ENCODE data around the gene KLC1. TPM values are rescaled to one million over a fixed set of nuclear protein-coding genes. Genes with fewer than 3 reads are reported as not detected.
A peak's percentile ranks its signal among the peaks of the same experiment; 100 is the strongest.
"Not testable (repeated sequence)": the region's sequence is repeated elsewhere in the genome, so short reads cannot be mapped to it uniquely, and the experiment has no call there.

Gene KLC1
- total RNA-seq, 5 donors from 2014 or later (not counting 1 experiment from before 2014, with no cell fraction given) = 177 to 241 (median 219) TPM

DNA sequence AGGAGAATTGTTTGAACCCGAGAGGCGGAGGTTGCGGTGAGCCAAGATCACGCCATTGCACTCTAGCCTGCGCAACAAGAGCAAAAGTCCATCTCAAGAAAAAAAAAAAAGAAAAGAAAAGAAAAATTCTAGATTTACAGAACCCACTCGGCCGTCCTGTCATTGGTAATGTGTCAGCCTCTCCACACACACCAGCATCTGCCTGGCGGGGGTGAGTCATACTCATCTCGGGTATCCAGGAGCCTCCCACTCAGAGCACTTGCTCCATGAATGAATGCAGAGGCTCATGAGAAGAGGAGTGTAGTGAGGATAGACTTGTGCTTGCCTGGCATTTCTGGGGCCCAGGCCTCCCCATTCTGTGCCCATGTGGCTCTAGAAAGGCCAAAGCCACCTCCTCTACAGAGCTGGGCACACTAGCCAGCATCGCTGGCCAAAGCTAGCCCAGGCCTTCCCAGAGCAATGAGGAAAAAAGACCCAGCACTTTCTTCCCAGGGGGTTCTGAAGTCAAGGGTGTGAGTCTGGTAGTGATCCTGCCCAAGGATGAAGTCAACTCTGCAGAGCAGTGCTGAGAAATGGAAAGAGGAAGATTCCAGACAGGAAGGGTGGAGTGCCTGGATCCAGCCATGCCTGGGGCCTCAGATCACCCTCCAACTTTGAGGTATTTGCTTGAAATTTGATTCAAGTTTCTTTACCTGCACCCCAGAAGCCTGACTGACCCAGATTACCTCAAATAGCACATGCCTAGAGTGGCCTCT lies 31.2 kb upstream of the KLC1 start:
- Mint-ChIP-seq H3K27ac (no peak overlapping the region), H3K9me3 (no peaks in the 10 kb centered on the region), H3K27me3 (no peaks in the 10 kb centered on the region), H3K4me3 (no peak overlapping the region), H3K4me1 (peaks cover 0 to 5% (median 3%) of the 10 kb centered on the region in 3 donors), H3K36me3 (no peaks in the 10 kb centered on the region)
- H3K36me3 ChIP-seq (ENCODE audit: control insufficient read depth in 2 of 2, extremely low read depth in 1 of 2, insufficient read depth in 1 of 2, low read length in 1 of 2) = no peaks in the 10 kb centered on the region
- ChIA-PET CTCF (no interaction called here), POLR2A (no interaction called here)
- no peak for DNase-seq
- no peaks in the 10 kb centered on the region for H3K27me3 ChIP-seq (replicated peaks in 1 of 2; ENCODE audit: control insufficient read depth in 2 of 2, extremely low read depth in 1 of 2, insufficient read depth in 2 of 2, low read length in 1 of 2)
- no peaks in the 10 kb centered on the region for H3K9me3 ChIP-seq
- no peak for ATAC-seq (replicated peaks in 1 of 4)
- no peak overlapping the region for H3K27ac ChIP-seq (ENCODE audit: low read length)
- H3K4me3 ChIP-seq (ENCODE audit: control insufficient read depth in 1 of 2, extremely low read depth in 1 of 2, low read length in 1 of 2) = no peak overlapping the region
- H3K4me1 ChIP-seq (ENCODE audit: control insufficient read depth in 1 of 2, extremely low read depth in 1 of 2, insufficient read depth in 2 of 2, low read length in 2 of 2) = peaks cover 0 to 8% of the 10 kb centered on the region in 2 experiments
- no CpG with 5 or more reads among the region's 10 CpGs for WGBS (ENCODE audit: insufficient coverage)

DNA sequence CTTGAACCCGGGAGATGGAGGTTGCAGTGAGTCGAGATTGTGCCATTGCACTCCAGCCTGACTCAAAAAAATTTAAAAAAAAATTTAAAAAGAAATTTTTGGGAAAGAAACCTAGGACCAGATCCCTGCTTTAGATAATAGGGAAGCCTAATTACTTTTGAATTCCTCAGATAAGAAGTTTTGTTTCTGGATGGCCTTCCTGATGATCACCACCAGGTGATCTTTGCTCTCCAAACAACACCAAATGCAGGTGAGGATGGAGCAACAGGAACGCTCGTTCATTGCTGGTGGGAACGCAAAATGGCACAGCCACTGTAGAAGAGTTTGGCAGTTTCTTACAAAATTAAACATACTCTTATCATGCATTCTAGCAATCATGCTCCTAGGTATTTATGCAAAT lies 28.5 kb upstream of the KLC1 start:
- Mint-ChIP-seq H3K27ac (no peak overlapping the region), H3K4me1 (no peaks in the 10 kb centered on the region), H3K4me3 (no peak overlapping the region), H3K36me3 (no peaks in the 10 kb centered on the region), H3K27me3 (no peaks in the 10 kb centered on the region), H3K9me3 (no peaks in the 10 kb centered on the region)
- WGBS (ENCODE audit: insufficient coverage) = 89% methylated on average over 2 of the region's 5 CpGs
- no peak for ATAC-seq (replicated peaks in 1 of 4)
- Histone ChIP-seq H3K27me3 (replicated peaks in 1 of 2; ENCODE audit: control insufficient read depth in 2 of 2, extremely low read depth in 1 of 2, insufficient read depth in 2 of 2, low read length in 1 of 2) (no peaks in the 10 kb centered on the region), H3K4me1 (ENCODE audit: control insufficient read depth in 1 of 2, extremely low read depth in 1 of 2, insufficient read depth in 2 of 2, low read length in 2 of 2) (no peaks in the 10 kb centered on the region), H3K4me3 (ENCODE audit: control insufficient read depth in 1 of 2, extremely low read depth in 1 of 2, low read length in 1 of 2) (no peak overlapping the region), H3K9me3 (no peaks in the 10 kb centered on the region), H3K36me3 (ENCODE audit: control insufficient read depth in 2 of 2, extremely low read depth in 1 of 2, insufficient read depth in 1 of 2, low read length in 1 of 2) (no peaks in the 10 kb centered on the region), H3K27ac (ENCODE audit: low read length) (no peak overlapping the region)
- no peak for DNase-seq
- CTCF ChIA-PET = no interaction called here
- POLR2A ChIA-PET = no interaction called here

DNA sequence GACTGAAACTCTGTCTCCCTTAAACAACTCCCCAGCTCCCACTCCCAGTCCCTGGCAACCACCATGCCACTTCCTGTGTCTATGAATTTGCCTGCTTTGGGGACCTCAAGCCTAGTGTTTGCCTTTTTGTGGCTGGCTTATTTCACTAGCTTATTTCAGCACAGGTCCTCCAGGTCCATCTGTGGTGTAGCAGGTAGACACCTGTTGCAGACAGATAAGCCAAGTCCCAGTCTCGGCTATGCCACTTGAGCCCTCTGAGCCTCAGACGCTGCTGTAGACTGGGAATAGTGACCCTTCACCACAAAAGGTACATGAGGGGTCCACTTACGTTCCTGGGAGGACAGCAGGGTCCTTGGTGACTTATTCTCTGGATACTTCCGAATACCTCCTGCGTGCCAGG lies 24.4 kb upstream of the KLC1 start:
- no peak overlapping the region for H3K4me3 Mint-ChIP-seq

DNA sequence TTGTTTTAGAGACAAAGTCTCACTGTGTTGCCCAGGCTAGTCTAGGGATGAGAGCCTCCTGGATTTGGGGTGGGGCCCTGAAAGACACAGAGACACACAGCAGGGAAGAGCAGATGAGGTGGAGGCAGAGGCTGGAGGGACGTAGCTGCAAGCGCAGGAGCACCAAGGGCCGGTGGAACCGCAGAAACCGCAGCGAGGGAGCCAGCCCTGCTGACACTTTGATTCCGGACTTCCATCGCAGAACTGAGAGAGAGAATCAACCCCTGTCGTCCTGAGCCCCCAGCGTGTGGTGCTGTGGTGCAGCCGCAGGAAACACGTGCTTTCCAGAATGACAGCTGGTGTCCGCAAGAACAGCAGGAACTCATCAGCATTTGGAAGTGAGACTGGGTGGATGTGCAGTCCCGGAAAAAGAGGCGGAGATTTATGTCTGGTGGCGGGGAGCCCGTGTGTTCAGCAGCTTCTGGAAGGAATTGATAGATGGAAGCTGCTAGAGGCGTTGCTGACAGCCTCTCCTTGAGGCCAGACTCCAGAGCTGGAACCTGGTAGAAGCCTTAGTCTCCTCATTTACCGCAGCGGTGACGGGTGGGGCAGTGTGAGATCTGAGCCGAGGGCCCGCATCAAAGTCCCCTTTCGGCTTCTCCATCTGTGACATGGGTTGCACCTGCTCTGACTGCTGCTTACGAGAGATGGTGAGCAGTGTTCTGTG lies 21.9 kb upstream of the KLC1 start:
- Mint-ChIP-seq H3K4me1 (peaks cover 18 to 19% (median 18%) of the 10 kb centered on the region in 3 donors), H3K9me3 (peaks cover 3 to 7% (median 3%) of the 10 kb centered on the region in 3 donors), H3K36me3 (peaks cover 7% of the 10 kb centered on the region), H3K4me3 (peak overlapping the region; percentile 77 to 83 (median 78)), H3K27ac (peak overlapping the region; percentile 7 to 73), H3K27me3 (peaks cover 4 to 11% of the 10 kb centered on the region in 2 donors)
- Histone ChIP-seq H3K27me3 (replicated peaks in 1 of 2; ENCODE audit: control insufficient read depth in 2 of 2, extremely low read depth in 1 of 2, insufficient read depth in 2 of 2, low read length in 1 of 2) (peaks cover 3 to 29% of the 10 kb centered on the region in 2 experiments), H3K27ac (ENCODE audit: low read length) (no peak overlapping the region), H3K4me1 (ENCODE audit: control insufficient read depth in 1 of 2, extremely low read depth in 1 of 2, insufficient read depth in 2 of 2, low read length in 2 of 2) (peaks cover 13 to 22% of the 10 kb centered on the region in 2 experiments), H3K4me3 (ENCODE audit: control insufficient read depth in 1 of 2, extremely low read depth in 1 of 2, low read length in 1 of 2) (peak overlapping the region; percentile 23 to 67), H3K9me3 (no peaks in the 10 kb centered on the region), H3K36me3 (ENCODE audit: control insufficient read depth in 2 of 2, extremely low read depth in 1 of 2, insufficient read depth in 1 of 2, low read length in 1 of 2) (no peaks in the 10 kb centered on the region)
- ChIA-PET POLR2A (interaction anchor here (0.6 kb wide), 2 partner anchors 147 to 1740 kb away, joined by 4 to 7 read pairs; no protein-coding TSS in a partner anchor), CTCF (no interaction called here)
- DNase-seq (peak in 34 of 35 experiments; percentile 12 to 73 (median 38)), ATAC-seq (replicated peaks in 1 of 4) (peak; percentile 82 to 91 (median 84))
- 0% methylated on average over 21 of the region's 25 CpGs for WGBS (ENCODE audit: insufficient coverage)

More for the DNA sequence above, 24.4 kb upstream of the KLC1 start:
- DNase-seq (no peak), ATAC-seq (replicated peaks in 1 of 4) (no peak)
- peaks cover 4% of the 10 kb centered on the region in 2 donors for H3K27me3 Mint-ChIP-seq
- WGBS (ENCODE audit: insufficient coverage) = 87% methylated on average over 2 of the region's 5 CpGs
- no peaks in the 10 kb centered on the region for H3K9me3 ChIP-seq
- H3K27ac ChIP-seq (ENCODE audit: low read length) = no peak overlapping the region
- no peak overlapping the region for H3K4me3 ChIP-seq (ENCODE audit: control insufficient read depth in 1 of 2, extremely low read depth in 1 of 2, low read length in 1 of 2)
- peak overlapping the region in 1 of 2 donors; percentile 34 for H3K27ac Mint-ChIP-seq
- H3K4me1 ChIP-seq (ENCODE audit: control insufficient read depth in 1 of 2, extremely low read depth in 1 of 2, insufficient read depth in 2 of 2, low read length in 2 of 2) = peaks cover 13 to 22% of the 10 kb centered on the region in 2 experiments
- H3K4me1 Mint-ChIP-seq = peaks cover 18 to 19% (median 18%) of the 10 kb centered on the region in 3 donors
- peaks cover 3 to 18% of the 10 kb centered on the region in 2 experiments for H3K27me3 ChIP-seq (replicated peaks in 1 of 2; ENCODE audit: control insufficient read depth in 2 of 2, extremely low read depth in 1 of 2, insufficient read depth in 2 of 2, low read length in 1 of 2)
- no peaks in the 10 kb centered on the region for H3K36me3 Mint-ChIP-seq
- ChIA-PET CTCF (interaction anchor here in 1 of 2 donors (0.6 kb wide), 1 partner anchor 870 kb away, joined by 5 read pairs; no protein-coding TSS in a partner anchor), POLR2A (no interaction called here)
- no peaks in the 10 kb centered on the region for H3K36me3 ChIP-seq (ENCODE audit: control insufficient read depth in 2 of 2, extremely low read depth in 1 of 2, insufficient read depth in 1 of 2, low read length in 1 of 2)
- H3K9me3 Mint-ChIP-seq = no peaks in the 10 kb centered on the region

DNA sequence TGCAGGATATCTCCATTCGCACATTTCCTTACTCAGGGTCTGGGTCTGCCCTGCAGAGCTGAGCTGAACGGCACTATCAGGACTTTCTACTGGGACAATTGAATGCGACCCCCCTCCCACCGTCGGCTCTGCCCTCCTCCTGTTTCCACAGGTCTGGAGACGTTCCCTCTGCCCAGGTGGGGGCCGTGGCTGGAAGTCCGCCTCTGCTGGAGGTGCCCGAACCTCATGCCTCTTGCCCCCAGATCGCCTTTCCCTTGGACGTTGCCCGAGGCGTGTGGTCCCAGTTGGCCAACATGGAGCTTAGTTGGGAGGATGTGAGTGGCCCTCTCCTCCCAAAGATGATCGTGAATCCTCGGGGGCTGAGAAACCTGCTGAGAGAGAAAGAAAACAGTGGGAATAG lies 21.2 kb upstream of the KLC1 start:
- ATAC-seq (replicated peaks in 1 of 4) = peak; percentile 13 to 29 (median 19)

DNA sequence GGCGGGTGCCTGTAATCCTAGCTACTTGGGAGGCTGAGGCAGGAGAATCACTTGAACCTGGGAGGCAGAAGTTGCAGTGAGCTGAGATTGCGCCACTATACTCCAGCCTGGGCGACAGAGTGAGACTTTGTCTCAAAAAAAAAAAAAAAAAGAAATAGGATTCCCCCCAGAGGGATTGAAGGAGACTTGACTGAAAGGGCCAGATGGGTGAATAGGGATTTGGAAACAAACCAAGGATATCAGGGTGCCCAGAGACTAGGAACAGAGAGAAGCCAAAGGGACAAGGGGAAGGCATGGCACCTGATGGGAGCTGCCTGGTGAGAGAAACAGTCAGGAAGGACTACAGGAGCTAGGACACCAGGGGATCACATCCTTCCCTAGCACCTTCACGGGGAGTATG lies 19.9 kb upstream of the KLC1 start:
- ATAC-seq (replicated peaks in 1 of 4); H3K4me3 ChIP-seq (ENCODE audit: control insufficient read depth in 1 of 2, extremely low read depth in 1 of 2, low read length in 1 of 2); H3K9me3 Mint-ChIP-seq; POLR2A ChIA-PET; DNase-seq; H3K27ac Mint-ChIP-seq; H3K36me3 ChIP-seq (ENCODE audit: control insufficient read depth in 2 of 2, extremely low read depth in 1 of 2, insufficient read depth in 1 of 2, low read length in 1 of 2); H3K36me3 Mint-ChIP-seq; H3K27ac ChIP-seq (ENCODE audit: low read length); H3K9me3 ChIP-seq: not testable (repeated sequence)
- peak overlapping the region in 1 of 3 donors; percentile 21 for H3K4me3 Mint-ChIP-seq
- H3K27me3 Mint-ChIP-seq = peaks cover 4 to 11% of the 10 kb centered on the region in 2 donors
- Histone ChIP-seq H3K27me3 (replicated peaks in 1 of 2; ENCODE audit: control insufficient read depth in 2 of 2, extremely low read depth in 1 of 2, insufficient read depth in 2 of 2, low read length in 1 of 2) (peaks cover 3 to 30% of the 10 kb centered on the region in 2 experiments), H3K4me1 (ENCODE audit: control insufficient read depth in 1 of 2, extremely low read depth in 1 of 2, insufficient read depth in 2 of 2, low read length in 2 of 2) (peaks cover 13 to 22% of the 10 kb centered on the region in 2 experiments)
- no CpG with 5 or more reads among the region's 4 CpGs for WGBS (ENCODE audit: insufficient coverage)
- peaks cover 18 to 19% (median 18%) of the 10 kb centered on the region in 3 donors for H3K4me1 Mint-ChIP-seq
- CTCF ChIA-PET = interaction anchor here in 1 of 2 donors (0.7 kb wide), 1 partner anchor 60 kb away, joined by 3 read pairs; no protein-coding TSS in a partner anchor

More for the DNA sequence above, 21.2 kb upstream of the KLC1 start:
- POLR2A ChIA-PET = interaction anchor here in 1 of 2 donors (0.6 kb wide), 1 partner anchor 148 kb away, joined by 7 read pairs; no protein-coding TSS in a partner anchor
- H3K27ac ChIP-seq (ENCODE audit: low read length) = no peak overlapping the region
- H3K36me3 ChIP-seq (ENCODE audit: control insufficient read depth in 2 of 2, extremely low read depth in 1 of 2, insufficient read depth in 1 of 2, low read length in 1 of 2) = no peaks in the 10 kb centered on the region
- H3K9me3 Mint-ChIP-seq = peaks cover 3 to 7% (median 3%) of the 10 kb centered on the region in 3 donors
- H3K4me3 Mint-ChIP-seq = peak overlapping the region; percentile 77 to 83 (median 78)
- no peak overlapping the region for H3K27ac Mint-ChIP-seq
- peaks cover 4 to 11% of the 10 kb centered on the region in 2 donors for H3K27me3 Mint-ChIP-seq
- peaks cover 13 to 22% of the 10 kb centered on the region in 2 experiments for H3K4me1 ChIP-seq (ENCODE audit: control insufficient read depth in 1 of 2, extremely low read depth in 1 of 2, insufficient read depth in 2 of 2, low read length in 2 of 2)
- CTCF ChIA-PET = no interaction called here
- peaks cover 7% of the 10 kb centered on the region for H3K36me3 Mint-ChIP-seq
- WGBS (ENCODE audit: insufficient coverage) = 23% methylated on average over 9 of the region's 15 CpGs
- H3K4me3 ChIP-seq (ENCODE audit: control insufficient read depth in 1 of 2, extremely low read depth in 1 of 2, low read length in 1 of 2) = peak overlapping the region; percentile 23 to 67
- no peak for DNase-seq
- H3K4me1 Mint-ChIP-seq = peaks cover 18 to 19% (median 18%) of the 10 kb centered on the region in 3 donors
- H3K27me3 ChIP-seq (replicated peaks in 1 of 2; ENCODE audit: control insufficient read depth in 2 of 2, extremely low read depth in 1 of 2, insufficient read depth in 2 of 2, low read length in 1 of 2) = peaks cover 3 to 30% of the 10 kb centered on the region in 2 experiments
- H3K9me3 ChIP-seq = no peaks in the 10 kb centered on the region

All from T-cell (primary cell).